ENCODE data around the gene GAGE10. TPM values are rescaled to one million over a fixed set of nuclear protein-coding genes. Genes with fewer than 3 reads are reported as not detected.
"Not testable (repeated sequence)": the region's sequence is repeated elsewhere in the genome, so short reads cannot be mapped to it uniquely, and the experiment has no call there.

Gene GAGE10
- total and polyA plus RNA-seq, 2 of the 4 experiments (the other 2 are of a cell fraction): not detected

- H3K36me3 ChIP-seq (ENCODE audit: control insufficient read depth, insufficient read depth, low read length); H2AFZ ChIP-seq (replicated peaks; ENCODE audit: low read length, poor library complexity); H3K23ac ChIP-seq (ENCODE audit: low read depth, low read length); H3K4me3 ChIP-seq (ENCODE audit: insufficient read depth, low read depth, low read length); H3K27ac ChIP-seq (ENCODE audit: insufficient read depth, low read length); H2BK15ac ChIP-seq (ENCODE audit: low read depth, low read length); H3K18ac ChIP-seq (ENCODE audit: low read depth, low read length); H3K4me1 ChIP-seq (ENCODE audit: control insufficient read depth, insufficient read depth, low read length); H3K4ac ChIP-seq (ENCODE audit: low read depth, low read length); POLR2A ChIA-PET (ENCODE audit: unreplicated experiment); H3K9ac ChIP-seq (ENCODE audit: low read depth, low read length); H3K79me1 ChIP-seq (ENCODE audit: low read depth in 1 of 2, low read length in 2 of 2); H4K20me1 ChIP-seq (ENCODE audit: insufficient read depth, low read length); H2AK9ac ChIP-seq (replicated peaks; ENCODE audit: low read depth, low read length, poor library complexity); H2BK5ac ChIP-seq (ENCODE audit: low read depth, low read length, poor library complexity, severe bottlenecking); in situ Hi-C loops (cut with MboI; ENCODE audit: low sequenced_read_pairs); H3K4me2 ChIP-seq (ENCODE audit: low read depth, low read length); H3K56ac ChIP-seq (ENCODE audit: extremely low read depth, insufficient read depth, low read length); DNase-seq; CTCF ChIA-PET; ATAC-seq (ENCODE audit: low read depth); H4K91ac ChIP-seq (ENCODE audit: insufficient read depth, low read depth, low read length); H2AK5ac ChIP-seq (ENCODE audit: low read depth, low read length); H2BK120ac ChIP-seq (ENCODE audit: low read depth, low read length); H3K9me3 ChIP-seq (ENCODE audit: control insufficient read depth, insufficient read depth, low read length); BruUV-seq (replicated peaks); H4K8ac ChIP-seq (ENCODE audit: low read depth in 2 of 2, low read length in 2 of 2); H3K27me3 ChIP-seq (ENCODE audit: control insufficient read depth, insufficient read depth, low read length); H4K5ac ChIP-seq (ENCODE audit: low read depth, low read length); dilution Hi-C loops (cut with HindIII; ENCODE audit: low sequenced_read_pairs, unreplicated experiment); H2BK20ac ChIP-seq (ENCODE audit: low read depth, low read length); intact Hi-C loops (cut with micrococcal nuclease); H3K14ac ChIP-seq (replicated peaks; ENCODE audit: low read depth, low read length); H3K9me1 ChIP-seq (ENCODE audit: insufficient read depth, low read length): not testable (repeated sequence)
- WGBS, 2 experiments (ENCODE audit: extremely low coverage in 2 of 2, insufficient read length in 1 of 2): no CpG with 5 or more reads among the region's 16 CpGs
These were observed 27.8 kb downstream of the GAGE10 start, which contains the start of gene GAGE13 for GRCh38 chrX:49331282-49331681. GAGE13 (plus strand) TSS chrX:49331582; CDS start chrX:49332738, 1,156 bp downstream.

- dilution Hi-C loops (cut with HindIII; ENCODE audit: low sequenced_read_pairs, unreplicated experiment); H3K79me1 ChIP-seq (ENCODE audit: low read depth in 1 of 2, low read length in 2 of 2); H3K27me3 ChIP-seq (ENCODE audit: control insufficient read depth, insufficient read depth, low read length); H4K91ac ChIP-seq (ENCODE audit: insufficient read depth, low read depth, low read length); H3K23ac ChIP-seq (ENCODE audit: low read depth, low read length); H2BK20ac ChIP-seq (ENCODE audit: low read depth, low read length); H3K9me3 ChIP-seq (ENCODE audit: control insufficient read depth, insufficient read depth, low read length); POLR2A ChIA-PET (ENCODE audit: unreplicated experiment); H3K9ac ChIP-seq (ENCODE audit: low read depth, low read length); H2BK5ac ChIP-seq (ENCODE audit: low read depth, low read length, poor library complexity, severe bottlenecking); H3K4me3 ChIP-seq (ENCODE audit: insufficient read depth, low read depth, low read length); H3K14ac ChIP-seq (replicated peaks; ENCODE audit: low read depth, low read length); H3K4me2 ChIP-seq (ENCODE audit: low read depth, low read length); intact Hi-C loops (cut with micrococcal nuclease); ATAC-seq (ENCODE audit: low read depth); H3K56ac ChIP-seq (ENCODE audit: extremely low read depth, insufficient read depth, low read length); H3K27ac ChIP-seq (ENCODE audit: insufficient read depth, low read length); H3K36me3 ChIP-seq (ENCODE audit: control insufficient read depth, insufficient read depth, low read length); H3K4ac ChIP-seq (ENCODE audit: low read depth, low read length); H2BK120ac ChIP-seq (ENCODE audit: low read depth, low read length); H4K8ac ChIP-seq (ENCODE audit: low read depth in 2 of 2, low read length in 2 of 2); DNase-seq; H3K9me1 ChIP-seq (ENCODE audit: insufficient read depth, low read length); H2BK15ac ChIP-seq (ENCODE audit: low read depth, low read length); BruUV-seq (replicated peaks); H4K5ac ChIP-seq (ENCODE audit: low read depth, low read length); in situ Hi-C loops (cut with MboI; ENCODE audit: low sequenced_read_pairs); H4K20me1 ChIP-seq (ENCODE audit: insufficient read depth, low read length); H2AK5ac ChIP-seq (ENCODE audit: low read depth, low read length); H2AK9ac ChIP-seq (replicated peaks; ENCODE audit: low read depth, low read length, poor library complexity); CTCF ChIA-PET; H3K18ac ChIP-seq (ENCODE audit: low read depth, low read length); H2AFZ ChIP-seq (replicated peaks; ENCODE audit: low read length, poor library complexity); H3K4me1 ChIP-seq (ENCODE audit: control insufficient read depth, insufficient read depth, low read length): not testable (repeated sequence)
- WGBS, 2 experiments (ENCODE audit: extremely low coverage in 2 of 2, insufficient read length in 1 of 2): no CpG with 5 or more reads among the region's 26 CpGs
These were observed 28.4 kb downstream of the GAGE10 start for GRCh38 chrX:49331841-49332240.

Data from IMR-90 (cell line).